HT-29 (cell line): ENCODE results near the gene DLG5. TPM values are rescaled to one million over a fixed set of nuclear protein-coding genes. Genes with fewer than 3 reads are reported as not detected.

ENCODE experiments used
- DNase-seq: peaks from one replicate; pipeline ENCODE4 v3.0.0-alpha.2; 2015; ENCODE audit warnings: low spot score
- total RNA-seq: library from RNA; depleted of rRNA; stranded (reverse); fragments of >200 nt; shearing (Covaris generic); gene quantifications from 2 replicates; pipeline ENCODE4 v1.2.3, GENCODE V29; 2014

DLG5 gene
- total RNA-seq, 1 experiment from 2014 or later: 24.9 TPM

DNA sequence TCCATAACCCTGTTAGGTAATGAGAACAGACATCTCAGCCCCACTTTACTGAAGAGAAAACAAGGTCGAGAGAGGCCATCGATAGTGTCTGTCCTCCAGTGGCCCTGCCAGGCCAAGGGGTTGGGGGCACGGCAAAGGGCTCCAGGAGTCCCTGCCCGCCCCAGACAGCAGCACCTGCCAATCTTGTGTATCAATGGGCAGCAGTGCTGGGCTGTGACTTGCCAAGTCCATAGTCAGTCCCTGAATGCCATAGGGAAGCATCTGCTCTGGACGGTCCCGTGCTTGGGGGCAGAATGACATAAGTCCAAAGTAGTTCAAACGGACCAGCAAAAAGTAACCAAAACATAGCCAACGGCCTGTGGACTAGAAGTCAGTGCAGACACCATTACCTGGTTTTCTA is 33.2 kb downstream of the DLG5 start:
- no peak for DNase-seq

DNA sequence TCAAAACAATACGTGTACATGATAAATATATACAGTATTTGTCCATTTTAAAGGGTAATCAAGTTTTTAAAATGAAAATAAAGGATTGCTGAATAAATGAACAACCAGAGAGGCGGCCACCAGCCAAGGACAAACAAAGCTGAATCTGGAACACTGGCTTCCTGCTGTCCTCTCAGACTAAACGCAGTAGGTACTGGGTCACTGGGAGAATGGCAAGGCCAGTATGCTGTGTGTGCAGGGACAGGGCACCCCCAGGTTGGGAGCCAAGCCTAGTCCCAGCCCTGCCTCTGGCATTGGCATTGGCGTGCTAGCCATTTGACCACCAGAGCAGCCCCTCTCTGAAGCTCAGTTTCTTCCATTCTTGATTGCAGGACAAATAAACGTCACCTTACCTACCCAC is 33.8 kb downstream of the DLG5 start:
- DNase-seq: no peak

DNA sequence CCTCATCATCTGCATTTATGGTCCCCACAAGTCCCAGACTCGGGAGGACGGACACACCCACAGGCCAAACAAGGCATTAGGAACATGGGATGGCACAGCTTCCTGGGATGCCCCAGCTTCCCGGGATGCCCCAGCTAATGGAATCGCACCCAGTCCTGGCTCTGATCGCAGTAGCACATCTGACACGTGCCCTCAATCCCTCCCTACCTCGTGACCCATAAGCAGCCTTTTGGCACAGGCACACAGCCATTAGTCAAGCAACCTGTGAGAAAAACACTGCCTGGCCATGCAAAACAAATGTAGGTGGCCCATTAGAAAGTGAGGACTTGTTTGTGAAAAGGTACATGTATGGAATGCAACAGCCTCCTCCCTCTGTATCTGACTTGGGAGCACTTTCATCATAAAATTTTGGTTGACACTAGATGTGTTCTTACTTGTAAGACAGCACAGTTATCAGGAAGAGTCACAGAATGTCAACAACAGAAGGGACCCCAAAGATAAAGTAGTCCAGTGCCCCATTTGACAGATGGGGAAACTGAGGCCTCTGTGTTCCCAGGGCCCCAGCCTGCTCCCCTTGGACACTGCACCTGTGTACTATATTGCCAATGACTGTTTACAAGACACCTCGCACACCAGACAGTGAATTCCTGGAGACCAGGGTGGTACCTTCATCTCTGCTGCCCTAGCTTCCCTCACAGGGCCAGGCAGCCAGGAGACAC is 34.4 kb downstream of the DLG5 start:
- no peak for DNase-seq

DNA sequence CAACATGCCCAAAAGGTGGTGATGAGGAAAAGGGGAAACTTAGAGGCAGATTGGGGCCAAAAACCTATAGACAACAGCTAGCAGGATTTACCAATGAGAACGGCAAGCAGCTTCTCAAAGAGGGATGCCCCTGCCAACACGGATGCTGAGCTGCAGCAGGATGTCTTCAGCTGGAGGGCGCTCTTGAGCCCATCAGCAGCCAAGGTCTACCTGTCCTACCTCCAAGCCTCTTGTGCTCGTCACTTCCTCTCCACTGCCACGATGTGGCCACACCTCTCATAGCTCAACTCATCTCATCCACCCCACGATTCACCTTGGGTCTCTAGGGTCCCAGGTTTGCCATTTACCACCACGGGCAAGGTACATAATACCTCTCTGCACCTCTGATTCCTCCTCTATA is 36.5 kb downstream of the DLG5 start:
- no peak for DNase-seq

DNA sequence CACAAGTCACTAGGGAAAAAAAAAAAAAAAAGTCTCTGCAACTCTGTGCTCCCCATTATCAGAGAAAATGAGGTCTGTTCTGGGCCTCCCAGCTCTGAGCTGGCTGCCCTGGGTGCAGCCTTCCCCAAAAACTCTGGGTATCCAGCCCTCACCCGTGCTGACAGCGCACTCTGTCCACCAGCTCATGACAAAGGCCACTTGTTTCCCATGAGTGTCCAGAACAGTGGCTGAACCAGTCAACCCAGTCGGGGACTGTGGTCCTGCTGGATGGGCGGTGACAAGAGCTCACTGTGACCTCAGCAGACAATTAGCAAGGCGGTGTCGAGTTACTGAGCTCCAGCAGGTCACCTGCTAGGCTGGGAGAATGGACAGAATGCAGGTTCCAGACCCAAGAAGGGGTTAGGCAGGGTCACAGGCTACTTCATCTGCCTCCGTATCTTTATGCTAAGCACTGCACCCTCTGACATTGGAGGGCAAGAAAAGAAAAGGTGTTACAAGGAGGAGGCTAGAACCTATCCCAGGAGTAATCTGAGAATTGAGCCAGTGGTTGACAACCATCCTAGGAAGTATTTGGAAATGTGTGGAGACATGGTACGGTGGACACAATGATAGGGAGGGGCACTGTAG is 37.2 kb downstream of the DLG5 start:
- DNase-seq: peak; percentile 96

DNA sequence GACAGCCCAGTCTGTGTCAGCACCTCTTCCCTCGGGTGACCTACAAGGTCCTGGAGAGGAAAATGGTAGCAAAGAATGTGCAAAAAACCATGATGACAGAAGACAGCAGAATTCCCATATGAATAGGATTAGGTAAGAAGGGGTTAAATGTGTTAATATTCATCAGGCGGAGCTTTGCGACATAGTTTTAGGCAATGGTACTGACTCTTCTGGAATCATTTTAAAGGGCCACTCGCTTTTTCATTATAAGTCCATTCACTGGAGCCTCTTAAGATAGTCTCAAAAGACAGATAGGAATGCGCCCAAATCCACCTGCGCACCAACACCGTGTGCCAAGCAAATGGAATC is 38.2 kb downstream of the DLG5 start:
- no peak for DNase-seq

DNA sequence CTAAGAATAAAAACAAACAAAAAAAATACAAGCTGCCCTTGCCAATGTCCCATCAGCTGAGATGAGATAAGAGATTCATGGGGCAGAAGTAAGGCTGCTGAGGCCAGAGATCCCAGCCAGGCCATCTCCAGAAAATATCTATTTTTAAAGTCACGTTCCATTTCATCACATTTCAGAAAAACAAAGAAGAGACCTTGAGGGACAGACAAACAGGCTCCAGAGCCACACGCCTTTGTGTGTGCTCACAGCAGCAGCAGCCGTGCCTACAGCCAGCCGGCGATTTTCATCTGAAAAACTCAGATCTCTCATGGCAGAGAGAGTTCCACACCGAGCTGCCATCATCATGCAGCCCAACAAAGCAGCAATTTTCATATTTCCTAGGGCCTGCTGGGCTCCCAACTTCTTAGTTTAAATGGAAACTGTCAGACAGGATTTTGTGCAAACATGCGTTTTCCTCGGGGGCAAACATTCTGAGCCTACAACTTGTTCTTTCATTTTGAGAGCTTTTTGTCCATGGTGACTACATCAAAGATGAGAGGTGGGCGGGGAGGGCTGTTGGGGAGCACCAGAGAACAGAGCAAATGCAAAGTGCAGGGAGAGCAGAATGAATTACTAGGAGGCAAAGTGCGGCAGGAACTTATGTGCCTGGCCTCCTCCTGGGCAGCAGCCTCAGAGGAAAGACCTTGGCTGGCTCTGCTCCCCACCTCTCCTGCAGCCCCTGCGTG is 38.8 kb downstream of the DLG5 start:
- no peak for DNase-seq

DNA sequence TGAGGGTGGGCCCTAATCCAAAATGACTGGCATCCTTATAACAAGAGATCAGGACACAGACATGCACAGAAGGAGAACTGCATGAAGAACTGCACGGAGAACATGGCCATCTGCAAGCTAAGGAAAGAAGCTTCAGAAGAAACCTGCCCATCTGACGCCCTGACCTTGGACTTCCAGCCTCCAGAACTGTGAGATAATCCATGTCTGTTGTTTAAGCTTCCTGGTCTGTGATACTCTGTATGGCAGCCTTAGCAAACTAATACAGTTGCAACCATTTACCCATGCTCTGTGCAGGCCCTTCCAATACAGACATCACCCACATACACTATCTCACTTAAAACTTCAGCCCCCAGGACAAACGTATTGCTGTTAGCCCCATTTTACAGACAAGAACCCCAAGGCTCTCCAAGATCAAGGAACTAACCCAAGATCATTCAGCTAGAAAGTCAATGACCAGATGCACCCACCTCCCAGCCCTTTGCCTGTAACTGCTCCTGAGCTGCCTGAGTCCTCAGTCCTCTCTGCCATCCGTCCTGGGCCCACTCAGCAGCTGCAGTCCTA is 39.7 kb downstream of the DLG5 start:
- no peak for DNase-seq

DNA sequence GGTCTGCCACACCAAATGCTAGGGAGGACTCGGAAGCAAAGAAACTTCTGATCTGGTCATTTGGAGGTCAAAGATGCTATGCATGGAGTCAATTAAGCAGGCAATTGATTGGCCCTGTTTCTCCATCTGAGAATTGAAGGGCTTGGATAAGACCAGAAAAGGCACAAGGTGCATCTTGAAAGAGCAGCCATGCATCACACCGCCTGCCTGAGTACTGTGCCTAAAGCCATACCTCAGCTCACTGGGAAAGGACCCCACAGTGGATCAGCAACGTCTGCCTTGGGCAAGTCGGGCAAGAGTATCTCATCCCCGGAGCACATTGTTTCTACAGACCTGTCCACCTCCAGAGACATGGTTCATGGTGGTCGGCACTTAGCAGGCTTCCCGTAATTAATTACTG is 42.4 kb downstream of the DLG5 start:
- DNase-seq: no peak

DNA sequence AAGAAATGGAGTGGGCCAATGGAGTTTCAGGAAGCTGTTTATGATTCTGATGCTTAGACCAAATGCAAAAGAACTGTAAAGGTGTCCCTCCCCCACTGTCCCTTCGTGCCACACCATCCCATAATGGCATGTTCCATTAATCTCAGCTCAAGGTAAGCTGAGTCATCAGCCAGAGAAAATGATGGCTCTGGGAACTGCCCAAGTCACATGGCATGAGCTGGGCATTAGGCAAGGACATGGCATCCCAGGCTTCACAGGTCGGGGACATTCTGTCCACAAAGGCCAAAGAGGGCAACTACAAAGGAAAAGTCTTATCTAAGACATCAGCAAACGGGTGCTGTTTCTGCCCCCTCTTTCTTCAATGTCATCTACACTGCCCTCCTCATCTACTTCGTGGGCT is 44.9 kb downstream of the DLG5 start:
- DNase-seq: no peak

DNA sequence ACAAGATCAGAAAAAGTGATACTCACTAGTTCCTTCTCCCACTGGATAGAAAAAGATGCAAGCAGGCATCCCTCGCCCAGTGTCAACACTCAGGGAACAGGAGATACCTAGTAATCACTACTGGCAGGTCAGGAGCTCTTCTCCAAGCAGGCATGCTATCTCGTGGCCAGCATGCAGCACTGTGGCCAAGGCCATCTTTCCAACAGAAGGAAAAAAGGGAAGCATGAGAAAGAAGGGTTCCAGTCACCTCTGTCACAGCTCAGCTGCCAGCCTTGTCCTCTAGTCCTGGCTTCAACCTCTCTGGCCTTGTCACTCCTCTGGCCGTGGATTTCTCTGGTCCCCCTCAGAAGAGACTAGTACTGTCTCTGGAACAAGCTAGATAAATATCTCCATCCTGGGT is 45.3 kb downstream of the DLG5 start:
- no peak for DNase-seq

DNA sequence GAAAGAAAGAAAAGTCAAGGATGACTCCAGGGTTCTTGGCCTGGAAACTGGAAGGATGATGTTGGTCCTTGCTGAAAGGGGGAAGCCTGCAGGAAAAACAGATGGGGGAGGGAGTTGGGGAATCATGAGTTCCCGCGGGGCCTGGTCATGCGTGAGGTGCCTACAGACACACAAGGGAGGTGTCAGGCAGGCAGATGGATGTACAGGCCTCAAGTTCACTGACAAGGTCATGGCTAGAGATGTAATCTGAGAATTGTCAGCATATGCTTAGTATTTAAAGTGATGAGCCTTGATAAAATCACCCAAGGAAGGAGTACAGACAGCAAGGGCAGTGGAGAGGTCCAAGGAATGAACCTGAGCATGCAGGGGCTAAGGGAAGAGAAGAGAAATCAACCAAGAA is 46.8 kb downstream of the DLG5 start:
- no peak for DNase-seq

DNA sequence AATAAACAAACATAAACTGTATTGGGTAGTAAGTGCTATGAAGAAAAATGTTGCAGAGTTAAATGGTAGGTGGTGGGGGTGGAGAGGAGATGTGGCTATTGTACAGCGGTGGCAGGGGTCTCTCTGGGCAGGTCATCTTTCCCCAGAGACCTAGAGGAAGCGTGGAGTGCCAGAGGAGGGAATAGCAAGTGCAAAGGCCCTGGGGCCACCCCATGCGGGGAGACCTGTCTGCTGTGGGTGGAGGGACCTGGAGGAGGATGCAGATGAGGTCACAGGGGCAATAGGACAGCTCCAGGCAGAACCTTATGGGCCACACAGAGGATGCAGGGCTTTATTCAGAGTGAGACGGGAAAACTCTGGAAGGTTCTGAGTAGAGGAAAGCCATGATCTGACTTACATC is 47.5 kb downstream of the DLG5 start:
- DNase-seq: no peak

DNA sequence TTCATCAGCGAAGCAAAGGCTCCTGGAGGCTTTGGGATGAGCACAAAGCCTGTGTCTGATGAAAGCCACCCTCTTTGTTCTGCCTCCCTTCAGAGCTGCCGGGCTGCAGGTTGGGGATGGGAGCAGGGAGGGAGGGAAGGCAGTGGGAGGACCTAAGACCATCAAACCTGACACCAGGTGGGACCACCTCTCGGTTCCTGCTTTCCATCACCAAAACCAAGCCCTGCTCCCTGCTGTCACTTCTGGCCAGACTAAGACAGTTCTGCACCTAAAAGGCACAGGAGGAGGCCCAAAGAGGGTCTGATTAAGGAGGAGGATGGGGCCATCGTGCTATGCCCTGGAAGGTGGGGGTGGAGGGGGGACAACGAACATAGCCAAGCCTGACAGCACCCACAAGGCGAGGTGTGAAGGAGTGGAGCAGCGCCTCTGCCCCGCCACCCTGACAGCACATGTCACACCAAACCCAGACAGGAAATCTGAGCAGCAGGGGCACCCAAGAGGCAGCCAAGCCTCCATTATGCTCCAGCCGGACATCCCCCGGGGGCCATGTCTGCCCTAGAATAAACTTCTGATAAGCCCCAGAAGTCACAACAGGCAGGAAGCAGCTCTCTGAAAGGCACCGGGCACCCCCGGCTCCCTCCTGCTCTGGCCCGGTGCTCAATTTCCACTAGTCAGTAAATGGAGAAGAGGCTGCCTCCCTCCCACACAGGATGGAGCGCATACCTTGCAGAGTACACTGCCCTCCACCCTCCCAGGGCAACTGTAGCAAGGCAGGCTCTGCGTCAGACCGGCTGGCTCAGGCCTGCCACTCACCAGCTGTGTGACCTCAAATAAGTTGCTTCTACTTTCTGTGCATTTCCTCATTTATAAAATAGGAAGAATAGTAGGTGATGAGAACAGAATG is 48.9 kb downstream of the DLG5 start:
- DNase-seq: no peak

DNA sequence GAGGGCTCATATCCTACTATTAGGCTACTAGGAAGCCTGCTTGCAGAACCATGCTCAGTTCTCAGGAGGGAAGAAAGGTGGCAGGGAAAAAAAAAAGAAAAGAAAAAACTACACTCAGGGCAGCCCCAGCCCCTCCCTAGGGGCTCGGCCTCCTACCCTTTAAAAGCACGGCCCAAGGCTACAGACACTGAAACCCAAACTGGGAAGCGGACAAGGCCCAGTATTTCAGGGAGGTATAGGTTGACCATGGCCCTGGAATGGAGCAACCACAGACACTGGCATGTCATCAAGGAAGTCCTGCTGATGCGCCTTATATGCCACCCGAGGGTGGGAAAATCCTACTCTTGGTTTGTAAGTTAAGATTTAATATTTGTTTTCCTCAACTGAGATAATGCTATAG is 50.8 kb downstream of the DLG5 start:
- no peak for DNase-seq

DNA sequence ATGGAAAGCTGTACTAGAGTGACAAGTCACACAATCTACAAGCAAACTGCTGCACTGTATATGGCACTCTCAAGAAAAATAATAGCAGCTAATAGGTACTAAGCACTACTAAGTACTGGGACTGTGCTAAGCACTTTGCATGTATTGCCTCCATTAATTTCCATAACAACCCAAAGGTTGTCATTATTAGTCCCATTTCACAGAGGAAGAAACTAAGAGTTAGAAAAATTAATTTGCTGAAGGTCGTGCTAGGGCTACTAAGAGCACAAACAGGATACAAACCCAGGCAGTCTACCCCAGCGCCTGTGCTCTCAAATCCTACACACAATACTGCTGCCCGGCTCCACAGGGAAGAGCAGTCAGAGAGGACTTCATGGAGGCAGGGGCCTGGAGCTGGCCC is 51.7 kb downstream of the DLG5 start:
- no peak for DNase-seq

DNA sequence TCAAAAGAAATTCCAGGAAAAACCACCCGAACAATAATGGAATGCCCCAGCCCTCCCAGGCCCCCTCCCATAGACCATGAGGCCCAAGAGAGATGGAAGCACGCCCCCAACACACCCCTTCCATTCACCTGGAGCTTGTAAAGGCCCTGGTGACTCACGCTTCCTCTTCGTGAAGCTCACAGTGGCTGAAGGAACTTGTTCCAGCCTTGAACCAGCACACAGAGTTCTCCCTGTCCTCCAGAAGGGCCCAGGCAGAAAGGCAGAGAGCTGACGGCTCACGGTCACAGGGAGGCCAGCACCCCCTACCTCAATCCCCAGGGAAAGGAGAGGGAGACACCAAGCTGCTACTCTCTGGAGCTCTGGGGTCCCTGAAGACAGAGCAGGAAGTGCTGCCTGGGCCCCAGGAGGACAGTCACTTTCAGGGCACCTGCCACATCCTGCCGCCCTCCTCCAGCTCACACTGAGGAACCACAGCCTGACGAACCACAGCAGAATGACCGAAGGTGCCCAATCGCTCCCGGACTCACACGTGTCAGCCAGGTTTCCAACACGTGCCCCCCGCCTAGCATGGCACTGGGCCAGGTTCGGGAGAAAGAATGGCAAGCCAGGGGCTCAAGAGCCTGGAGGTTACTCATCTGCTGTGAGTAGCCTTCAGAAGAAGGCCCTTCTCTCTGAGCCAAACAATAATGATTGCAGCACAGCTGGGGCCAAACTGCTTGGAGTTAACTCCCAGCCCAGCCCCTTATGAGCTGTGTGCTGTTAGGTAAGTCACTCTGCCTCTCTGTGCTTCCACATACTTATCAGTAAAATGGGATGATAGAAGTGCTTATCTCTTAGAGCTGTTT is 52.8 kb downstream of the DLG5 start:
- DNase-seq: peak; percentile 77

DNA sequence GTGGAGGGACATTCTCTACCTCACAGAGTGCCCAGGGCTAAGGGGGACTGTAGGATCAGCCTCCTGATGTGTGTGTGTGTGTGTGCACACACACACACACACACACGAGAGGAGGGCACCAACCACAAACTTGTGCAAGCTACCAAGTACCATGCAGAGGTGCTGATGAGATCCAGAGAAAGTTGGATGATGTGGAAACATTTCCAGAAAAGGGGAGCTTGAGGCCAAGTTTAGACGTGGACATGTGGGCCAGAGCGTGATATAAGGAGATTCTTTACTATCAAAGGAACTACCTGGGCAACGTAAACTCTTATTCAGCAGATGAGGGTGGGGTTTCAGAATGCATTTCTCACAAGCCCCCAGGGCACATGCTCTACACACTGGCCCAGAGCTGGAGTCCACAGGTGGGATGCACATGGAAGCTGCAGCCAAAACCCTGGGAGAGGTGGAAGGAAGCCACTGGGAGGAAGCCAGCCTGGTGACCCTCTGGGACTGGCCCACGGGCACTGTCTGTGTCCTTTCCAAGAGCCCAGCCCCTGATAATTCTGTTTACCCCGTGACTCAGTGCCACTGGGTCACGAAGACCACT is 53.5 kb downstream of the DLG5 start:
- DNase-seq: no peak

DNA sequence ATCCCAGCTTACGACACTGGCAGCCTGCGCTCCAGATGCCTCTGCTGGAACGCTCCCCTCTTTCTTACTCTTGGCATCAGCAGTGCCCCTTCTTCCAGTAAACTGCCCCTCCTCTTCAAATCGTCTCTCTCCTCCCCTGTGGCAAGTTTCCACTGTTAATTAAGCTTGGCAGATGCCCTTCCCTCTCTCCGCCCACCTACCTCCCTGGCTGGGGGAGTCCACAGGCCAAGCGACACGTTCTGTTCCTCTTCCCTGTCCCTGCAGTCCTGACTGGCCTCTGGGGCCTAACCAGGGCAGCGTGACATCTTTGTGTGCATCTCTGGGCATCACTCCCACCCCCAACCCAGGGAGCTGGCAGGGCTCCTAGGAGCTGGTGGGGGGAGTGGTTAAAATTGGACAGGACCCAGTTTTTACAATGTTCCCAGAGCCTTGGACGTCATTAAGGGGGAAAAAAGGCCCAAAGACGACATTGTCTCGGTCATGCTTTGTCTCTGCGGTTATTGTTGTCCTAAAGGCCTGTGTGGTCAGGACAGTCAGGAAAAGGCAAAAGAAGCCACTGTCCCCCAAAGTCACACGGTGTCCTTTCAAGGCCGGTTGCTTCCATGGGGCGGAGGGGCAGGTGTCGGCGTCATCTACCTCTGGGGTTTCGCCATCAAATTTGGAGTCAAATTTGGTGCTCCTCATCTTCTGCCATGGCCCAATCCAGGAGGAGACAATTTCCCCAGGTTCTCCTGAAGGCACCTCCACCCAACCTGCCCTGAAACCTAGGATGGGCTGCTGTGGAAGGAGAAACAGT is 54.2 kb downstream of the DLG5 start:
- DNase-seq: no peak
